Measurements from ENCODE around the gene ADGRL1. TPM values are rescaled to one million over a fixed set of nuclear protein-coding genes. Genes with fewer than 3 reads are reported as not detected.
"Not testable (repeated sequence)": the region's sequence is repeated elsewhere in the genome, so short reads cannot be mapped to it uniquely, and the experiment has no call there.

Gene ADGRL1
- total RNA-seq, 1 donor from 2014 or later, result 68.1 TPM

DNA sequence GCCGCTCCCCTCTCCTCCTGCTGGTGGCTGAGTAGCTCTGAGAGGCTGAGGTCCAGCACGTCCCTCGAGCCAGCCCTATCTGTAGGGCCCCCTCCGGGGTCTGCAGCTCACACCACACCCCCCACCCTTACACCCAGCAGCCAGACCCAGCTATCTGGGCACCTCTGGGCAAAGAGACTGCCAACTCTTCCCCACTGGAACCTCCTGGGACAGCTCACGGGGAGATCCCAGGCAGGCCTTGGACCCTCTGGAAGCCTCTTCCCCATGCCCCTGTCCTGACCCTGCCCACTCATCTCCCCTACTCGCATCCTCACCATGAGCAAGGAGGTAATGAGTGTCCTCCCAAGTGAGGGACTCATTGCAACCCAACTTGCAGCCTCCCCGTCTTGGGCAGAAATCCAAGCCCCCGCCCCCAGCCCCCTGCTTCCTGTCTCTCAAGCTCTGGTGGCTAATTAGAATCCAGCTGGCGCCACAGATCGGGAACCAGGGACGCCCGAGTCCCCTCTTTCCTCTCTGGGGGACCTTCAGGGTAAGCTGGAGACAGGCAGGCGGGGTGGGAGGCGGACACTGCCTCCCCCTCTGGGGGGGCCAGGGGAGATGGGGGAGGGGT, 22.1 kb downstream of the ADGRL1 start:
- Mint-ChIP-seq H3K4me1 (ENCODE audit: low read depth, unreplicated experiment) (peaks cover 18% of the 10 kb centered on the region), H3K4me3 (ENCODE audit: unreplicated experiment) (no peak overlapping the region), H3K27me3 (ENCODE audit: unreplicated experiment) (peaks cover 2% of the 10 kb centered on the region), H3K27ac (ENCODE audit: unreplicated experiment) (no peak overlapping the region), H3K9me3 (ENCODE audit: unreplicated experiment) (no peaks in the 10 kb centered on the region), H3K36me3 (ENCODE audit: unreplicated experiment) (no peaks in the 10 kb centered on the region)
- peak; percentile 34 for DNase-seq
- TF ChIP-seq, protein P1, sequence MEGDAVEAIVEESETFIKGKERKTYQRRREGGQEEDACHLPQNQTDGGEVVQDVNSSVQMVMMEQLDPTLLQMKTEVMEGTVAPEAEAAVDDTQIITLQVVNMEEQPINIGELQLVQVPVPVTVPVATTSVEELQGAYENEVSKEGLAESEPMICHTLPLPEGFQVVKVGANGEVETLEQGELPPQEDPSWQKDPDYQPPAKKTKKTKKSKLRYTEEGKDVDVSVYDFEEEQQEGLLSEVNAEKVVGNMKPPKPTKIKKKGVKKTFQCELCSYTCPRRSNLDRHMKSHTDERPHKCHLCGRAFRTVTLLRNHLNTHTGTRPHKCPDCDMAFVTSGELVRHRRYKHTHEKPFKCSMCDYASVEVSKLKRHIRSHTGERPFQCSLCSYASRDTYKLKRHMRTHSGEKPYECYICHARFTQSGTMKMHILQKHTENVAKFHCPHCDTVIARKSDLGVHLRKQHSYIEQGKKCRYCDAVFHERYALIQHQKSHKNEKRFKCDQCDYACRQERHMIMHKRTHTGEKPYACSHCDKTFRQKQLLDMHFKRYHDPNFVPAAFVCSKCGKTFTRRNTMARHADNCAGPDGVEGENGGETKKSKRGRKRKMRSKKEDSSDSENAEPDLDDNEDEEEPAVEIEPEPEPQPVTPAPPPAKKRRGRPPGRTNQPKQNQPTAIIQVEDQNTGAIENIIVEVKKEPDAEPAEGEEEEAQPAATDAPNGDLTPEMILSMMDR (IDR thresholded peaks at IDR 0.05; ENCODE audit: partially characterized antibody, unreplicated experiment), result no peak

DNA sequence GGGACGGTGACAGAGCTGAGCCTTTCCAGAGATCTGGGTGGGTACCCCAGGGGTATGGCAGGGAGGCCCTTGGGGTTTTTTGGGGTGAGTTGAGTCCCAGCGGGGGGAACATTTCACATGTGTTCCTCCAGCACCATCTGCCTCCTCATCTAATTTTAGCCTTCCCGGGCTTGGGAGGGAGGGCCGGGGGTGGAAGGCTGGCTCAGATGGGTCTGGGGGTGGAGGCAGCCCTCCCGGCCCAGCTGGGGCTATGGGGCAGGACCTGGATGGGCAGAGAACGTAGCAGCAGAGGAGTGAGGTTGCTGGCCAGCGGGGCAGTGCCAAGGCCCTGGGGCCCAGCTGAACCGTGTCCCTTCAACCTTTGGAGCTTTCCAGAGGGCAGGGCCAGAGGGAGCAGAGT, 23.5 kb downstream of the ADGRL1 start:
- Mint-ChIP-seq H3K27me3 (ENCODE audit: unreplicated experiment) (peaks cover 2% of the 10 kb centered on the region), H3K4me1 (ENCODE audit: low read depth, unreplicated experiment) (peaks cover 16% of the 10 kb centered on the region), H3K9me3 (ENCODE audit: unreplicated experiment) (no peaks in the 10 kb centered on the region), H3K36me3 (ENCODE audit: unreplicated experiment) (no peaks in the 10 kb centered on the region), H3K27ac (ENCODE audit: unreplicated experiment) (peak overlapping the region; percentile 84), H3K4me3 (ENCODE audit: unreplicated experiment) (peak overlapping the region; percentile 30)
- TF ChIP-seq, protein P1 (IDR thresholded peaks at IDR 0.05; ENCODE audit: partially characterized antibody, unreplicated experiment), result no peak
- no peak for DNase-seq

DNA sequence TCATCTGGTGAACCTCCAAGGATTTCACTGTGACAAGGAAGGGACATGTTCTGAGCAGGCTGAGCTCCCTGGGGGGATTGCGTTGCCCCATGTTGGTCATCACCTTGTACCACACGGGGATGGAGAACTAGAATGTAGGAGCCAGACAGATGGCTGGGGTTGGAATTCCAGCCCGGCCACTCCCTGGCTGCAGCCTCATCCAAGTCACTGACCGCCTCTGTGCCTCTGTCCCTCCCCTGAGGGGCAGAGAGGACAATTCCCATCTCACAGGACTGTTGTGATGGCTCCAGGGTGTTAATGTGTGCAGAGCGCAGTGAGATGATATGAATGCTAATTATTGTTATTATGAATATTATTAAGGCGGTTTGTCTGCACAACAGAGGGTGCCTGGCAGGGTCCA, 24.1 kb downstream of the ADGRL1 start:
- Mint-ChIP-seq H3K9me3 (ENCODE audit: unreplicated experiment) (no peaks in the 10 kb centered on the region), H3K36me3 (ENCODE audit: unreplicated experiment) (no peaks in the 10 kb centered on the region), H3K27ac (ENCODE audit: unreplicated experiment) (peak overlapping the region; percentile 84), H3K4me1 (ENCODE audit: low read depth, unreplicated experiment) (peaks cover 16% of the 10 kb centered on the region), H3K27me3 (ENCODE audit: unreplicated experiment) (peaks cover 2% of the 10 kb centered on the region), H3K4me3 (ENCODE audit: unreplicated experiment) (peak overlapping the region; percentile 30)
- DNase-seq, result no peak
- TF ChIP-seq, protein P1 (IDR thresholded peaks at IDR 0.05; ENCODE audit: partially characterized antibody, unreplicated experiment), result no peak

DNA sequence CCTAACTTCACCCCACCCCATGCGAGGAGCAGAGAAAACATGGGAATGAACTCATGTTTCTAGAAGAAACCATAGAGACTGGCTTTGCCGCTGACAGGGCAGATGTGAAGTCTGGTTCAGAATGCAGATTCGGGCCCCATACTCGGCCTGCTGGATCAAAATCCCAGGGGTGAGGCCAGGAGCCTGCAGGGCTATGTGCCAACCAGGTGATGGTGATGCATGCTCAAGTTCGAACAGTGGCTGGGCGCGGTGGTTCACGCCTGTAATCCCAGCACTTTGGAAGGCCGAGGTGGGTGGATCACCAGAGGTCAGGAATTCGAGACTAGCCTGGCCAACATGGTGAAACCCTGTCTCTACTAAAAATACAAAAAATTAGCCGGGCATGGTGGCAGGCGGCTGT, 24.8 kb downstream of the ADGRL1 start:
- H3K9me3 Mint-ChIP-seq (ENCODE audit: unreplicated experiment); H3K27me3 Mint-ChIP-seq (ENCODE audit: unreplicated experiment); H3K4me3 Mint-ChIP-seq (ENCODE audit: unreplicated experiment); DNase-seq; H3K36me3 Mint-ChIP-seq (ENCODE audit: unreplicated experiment): not testable (repeated sequence)
- Mint-ChIP-seq H3K27ac (ENCODE audit: unreplicated experiment) (peak overlapping the region; percentile 84), H3K4me1 (ENCODE audit: low read depth, unreplicated experiment) (peaks cover 16% of the 10 kb centered on the region)

DNA sequence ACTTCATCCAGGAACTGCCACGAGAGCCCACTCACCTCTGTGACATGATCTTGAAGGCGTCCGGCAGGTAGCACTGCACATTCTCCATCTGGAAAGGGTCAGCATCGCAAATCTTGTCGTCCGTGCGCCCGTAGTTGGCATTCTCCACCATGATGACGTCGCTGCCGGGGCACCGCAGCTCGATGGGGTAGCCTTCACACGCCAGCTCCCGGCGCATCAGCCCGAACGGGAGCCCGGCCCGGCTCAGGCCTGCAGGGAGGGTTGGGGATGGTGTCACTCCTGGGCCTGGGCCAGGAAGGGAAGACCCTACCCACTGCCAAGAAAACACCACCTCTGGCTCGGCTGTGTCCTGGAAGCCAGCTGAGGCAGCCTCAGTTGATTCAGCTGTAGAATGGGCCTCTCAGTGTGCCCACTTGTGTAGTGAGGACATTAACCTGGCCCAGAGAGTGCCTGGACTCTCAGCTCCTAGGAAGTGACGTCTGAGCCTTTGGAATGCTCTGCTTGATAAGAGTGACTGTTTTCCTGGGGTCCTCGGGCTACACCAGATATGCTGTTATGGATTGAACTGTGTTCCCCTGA, 28.4 kb downstream of the ADGRL1 start:
- TF ChIP-seq, protein P1 (IDR thresholded peaks at IDR 0.05; ENCODE audit: partially characterized antibody, unreplicated experiment), result no peak
- no peaks in the 10 kb centered on the region for H3K36me3 Mint-ChIP-seq (ENCODE audit: unreplicated experiment)
- H3K27me3 Mint-ChIP-seq (ENCODE audit: unreplicated experiment), result peaks cover 4% of the 10 kb centered on the region
- DNase-seq, result no peak
- H3K27ac Mint-ChIP-seq (ENCODE audit: unreplicated experiment), result no peak overlapping the region
- no peak overlapping the region for H3K4me3 Mint-ChIP-seq (ENCODE audit: unreplicated experiment)
- peaks cover 13% of the 10 kb centered on the region for H3K4me1 Mint-ChIP-seq (ENCODE audit: low read depth, unreplicated experiment)
- peaks cover 5% of the 10 kb centered on the region for H3K9me3 Mint-ChIP-seq (ENCODE audit: unreplicated experiment)

Data from glutamatergic neuron (in vitro differentiated cells).